Coronary artery (tissue), 2 donors: Measurements from ENCODE around the gene NOC2L.

Experiments used
- DNase-seq: peaks from one replicate; pipeline ENCODE4 v3.0.0-alpha.2; 2017; ENCODE audit warnings: low spot score
- H3K27ac ChIP-seq, 2 donors: fragments of 200-600 bp; sonication (generic); one replicate each; pipeline ENCODE4 v1.5.1; 2016 to 2019
- H3K4me3 ChIP-seq: fragments of 200-600 bp; sonication (generic); 2 replicates; pipeline ENCODE4 v1.5.1; 2016; ENCODE audit warnings: mild to moderate bottlenecking, moderate library complexity
- CTCF ChIP-seq: fragments of 200-600 bp; sonication (generic); IDR thresholded peaks from one replicate; pipeline ENCODE4 v1.5.1; 2019; ENCODE audit warnings: antibody characterized with exemption

NOC2L gene

GRCh38 chr1:917466-918091 is 41.5 kb downstream of the NOC2L start:
- DNase-seq: no peak
- TF ChIP-seq CTCF: no peak
- Histone ChIP-seq H3K27ac (no peak overlapping the region), H3K4me3 (no peak overlapping the region)

GRCh38 chr1:917076-917459 is 42.0 kb downstream of the NOC2L start:
- H3K4me3 ChIP-seq: no peak overlapping the region
- H3K27ac ChIP-seq: no peak overlapping the region
- TF ChIP-seq CTCF: no peak
- DNase-seq: no peak

GRCh38 chr1:916173-917075 is 42.6 kb downstream of the NOC2L start:
- no peak for TF ChIP-seq CTCF
- Histone ChIP-seq H3K27ac (no peak overlapping the region), H3K4me3 (no peak overlapping the region)
- no peak for DNase-seq

- Histone ChIP-seq H3K27ac (no peak overlapping the region), H3K4me3 (no peak overlapping the region)
- no peak for DNase-seq
- TF ChIP-seq CTCF: no peak
Observed at GRCh38 chr1:915295-916172, 43.5 kb downstream of the NOC2L start.

- DNase-seq: no peak
- no peak overlapping the region for H3K4me3 ChIP-seq
- TF ChIP-seq CTCF: no peak
Observed at GRCh38 chr1:914891-915280, 44.2 kb downstream of the NOC2L start.

GRCh38 chr1:914131-914890 is 44.7 kb downstream of the NOC2L start:
- no peak overlapping the region for H3K27ac ChIP-seq
- no peak for DNase-seq
- H3K4me3 ChIP-seq: no peak overlapping the region
- no peak for TF ChIP-seq CTCF

More at GRCh38 chr1:914891-915280, 44.2 kb downstream of the NOC2L start:
- no peak overlapping the region for H3K27ac ChIP-seq
